ENCODE measurements around the gene LRRK1. TPM values are rescaled to one million over a fixed set of nuclear protein-coding genes. Genes with fewer than 3 reads are reported as not detected.

The LRRK1 gene
- total and polyA plus RNA-seq, 2 donors = 3.4 to 6.7 TPM

DNA sequence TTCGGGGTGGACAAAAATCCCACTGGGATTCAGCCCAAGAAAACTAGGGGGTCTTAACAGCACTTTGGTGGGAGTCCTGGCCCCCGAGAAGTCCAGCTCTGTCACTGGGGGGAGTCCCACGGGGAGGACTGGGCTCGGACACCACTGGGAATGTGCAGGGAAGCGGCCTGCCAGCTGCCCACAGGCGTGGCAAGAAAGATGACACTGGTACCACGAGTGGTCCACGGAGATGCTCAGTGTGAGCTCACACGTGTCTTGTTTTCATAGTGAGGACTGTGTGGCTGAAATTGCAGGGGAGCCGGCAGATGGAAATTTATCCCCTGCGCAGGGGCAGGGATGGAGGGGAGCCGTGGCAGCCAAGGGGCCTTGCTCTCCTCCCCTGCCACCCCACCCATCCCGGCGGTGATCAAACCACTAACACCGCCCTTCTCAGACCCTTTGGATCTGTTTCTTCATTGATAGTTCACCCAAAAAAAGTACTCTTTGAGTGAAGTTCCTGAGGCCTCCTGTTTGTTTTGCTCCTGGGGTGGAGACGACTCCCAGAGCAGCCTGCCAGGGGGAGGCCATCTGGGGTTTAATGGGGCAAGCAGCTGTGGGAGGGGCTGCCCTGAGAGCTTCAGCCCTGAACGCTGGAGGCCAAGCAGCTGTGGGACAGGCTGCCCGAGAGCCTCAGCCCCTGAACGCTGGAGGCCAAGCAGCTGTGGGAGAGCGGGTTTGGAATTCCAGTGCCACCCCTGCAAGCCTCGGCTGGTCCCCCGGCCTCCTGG lies 130.9 kb downstream of the LRRK1 start:
- Histone ChIP-seq H3K27ac (ENCODE audit: low read depth in 1 of 2, low read length in 1 of 2) (no peak overlapping the region), H3K27me3 (ENCODE audit: control insufficient read depth in 2 of 2, insufficient read depth in 1 of 2, low read length in 1 of 2) (no peaks in the 10 kb centered on the region), H3K36me3 (ENCODE audit: control insufficient read depth in 2 of 2, insufficient read depth in 2 of 2, low read length in 1 of 2) (no peaks in the 10 kb centered on the region), H3K4me1 (ENCODE audit: control insufficient read depth in 2 of 2, insufficient read depth in 2 of 2, low read length in 2 of 2) (no peaks in the 10 kb centered on the region), H3K9me3 (ENCODE audit: control insufficient read depth in 2 of 2, insufficient read depth in 1 of 2, low read length in 1 of 2) (no peaks in the 10 kb centered on the region), H3K4me3 (ENCODE audit: low read length in 2 of 2) (no peak overlapping the region)
- 96% methylated on average over 22 of the region's 22 CpGs for WGBS
- DNase-seq (ENCODE audit: low read depth in 6 of 9, low spot score in 9 of 9) = no peak

GRCh38 chr15:101050623-101051290 lies 131.6 kb downstream of the LRRK1 start:
- Histone ChIP-seq H3K4me1 (ENCODE audit: control insufficient read depth in 2 of 2, insufficient read depth in 2 of 2, low read length in 2 of 2) (no peaks in the 10 kb centered on the region), H3K36me3 (ENCODE audit: control insufficient read depth in 2 of 2, insufficient read depth in 2 of 2, low read length in 1 of 2) (no peaks in the 10 kb centered on the region), H3K4me3 (ENCODE audit: low read length in 2 of 2) (no peak overlapping the region), H3K9me3 (ENCODE audit: control insufficient read depth in 2 of 2, insufficient read depth in 1 of 2, low read length in 1 of 2) (no peaks in the 10 kb centered on the region), H3K27ac (ENCODE audit: low read depth in 1 of 2, low read length in 1 of 2) (no peak overlapping the region), H3K27me3 (ENCODE audit: control insufficient read depth in 2 of 2, insufficient read depth in 1 of 2, low read length in 1 of 2) (no peaks in the 10 kb centered on the region)
- DNase-seq (ENCODE audit: low read depth in 6 of 9, low spot score in 9 of 9) = no peak
- WGBS = 90% methylated on average over 10 of the region's 10 CpGs

DNA sequence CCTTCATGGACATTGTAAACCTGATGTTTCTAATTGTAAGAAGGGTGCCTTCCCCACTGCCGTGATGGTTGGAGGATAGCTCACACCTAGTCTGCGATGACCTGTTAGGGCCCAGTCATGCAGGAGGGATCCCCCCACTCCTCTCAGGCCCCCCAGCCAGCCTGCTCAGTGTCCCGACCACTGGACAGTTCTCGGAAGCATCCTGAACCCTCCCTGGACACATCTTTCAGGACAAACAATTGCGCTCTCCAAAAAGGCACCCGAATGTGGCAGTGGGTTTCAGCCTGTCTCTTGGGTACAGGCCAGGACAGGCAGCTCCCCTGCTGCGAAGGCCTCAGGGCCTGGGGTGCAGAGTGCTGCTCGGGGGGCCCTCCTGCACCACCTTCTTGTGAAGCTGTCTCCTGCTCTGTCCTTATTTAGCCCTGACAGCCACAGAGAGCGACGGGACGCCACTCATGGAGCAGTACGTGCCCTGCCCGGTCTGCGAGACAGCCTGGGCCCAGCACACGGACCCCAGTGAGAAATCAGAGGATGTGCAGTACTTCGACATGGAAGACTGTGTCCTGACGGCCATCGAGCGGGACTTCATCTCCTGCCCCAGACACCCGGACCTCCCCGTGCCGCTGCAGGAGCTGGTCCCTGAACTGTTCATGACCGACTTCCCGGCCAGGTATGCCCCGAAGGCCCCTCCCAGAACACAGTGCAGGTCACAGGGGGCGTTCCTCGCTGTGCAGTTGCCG lies 132.3 kb downstream of the LRRK1 start:
- 96% methylated on average over 28 of the region's 28 CpGs for WGBS
- H3K27ac ChIP-seq (ENCODE audit: low read depth in 1 of 2, low read length in 1 of 2) = no peak overlapping the region
- no peak for DNase-seq (ENCODE audit: low read depth in 6 of 9, low spot score in 9 of 9)
- H3K4me3 ChIP-seq (ENCODE audit: low read length in 2 of 2) = no peak overlapping the region
- H3K36me3 ChIP-seq (ENCODE audit: control insufficient read depth in 2 of 2, insufficient read depth in 2 of 2, low read length in 1 of 2) = no peaks in the 10 kb centered on the region
- H3K27me3 ChIP-seq (ENCODE audit: control insufficient read depth in 2 of 2, insufficient read depth in 1 of 2, low read length in 1 of 2) = no peaks in the 10 kb centered on the region
- H3K9me3 ChIP-seq (ENCODE audit: control insufficient read depth in 2 of 2, insufficient read depth in 1 of 2, low read length in 1 of 2) = no peaks in the 10 kb centered on the region
- H3K4me1 ChIP-seq (ENCODE audit: control insufficient read depth in 2 of 2, insufficient read depth in 2 of 2, low read length in 2 of 2) = no peaks in the 10 kb centered on the region

- Histone ChIP-seq H3K27ac (ENCODE audit: low read depth in 1 of 2, low read length in 1 of 2) (no peak overlapping the region), H3K27me3 (ENCODE audit: control insufficient read depth in 2 of 2, insufficient read depth in 1 of 2, low read length in 1 of 2) (no peaks in the 10 kb centered on the region), H3K36me3 (ENCODE audit: control insufficient read depth in 2 of 2, insufficient read depth in 2 of 2, low read length in 1 of 2) (no peaks in the 10 kb centered on the region), H3K4me3 (ENCODE audit: low read length in 2 of 2) (no peak overlapping the region), H3K9me3 (ENCODE audit: control insufficient read depth in 2 of 2, insufficient read depth in 1 of 2, low read length in 1 of 2) (no peaks in the 10 kb centered on the region), H3K4me1 (ENCODE audit: control insufficient read depth in 2 of 2, insufficient read depth in 2 of 2, low read length in 2 of 2) (no peaks in the 10 kb centered on the region)
- 86% methylated on average over 13 of the region's 13 CpGs for WGBS
- DNase-seq (ENCODE audit: low read depth in 6 of 9, low spot score in 9 of 9) = no peak
Observed at GRCh38 chr15:101052031-101052620, 133.0 kb downstream of the LRRK1 start.

GRCh38 chr15:101052681-101053121 lies 133.5 kb downstream of the LRRK1 start:
- Histone ChIP-seq H3K27me3 (ENCODE audit: control insufficient read depth in 2 of 2, insufficient read depth in 1 of 2, low read length in 1 of 2) (no peaks in the 10 kb centered on the region), H3K9me3 (ENCODE audit: control insufficient read depth in 2 of 2, insufficient read depth in 1 of 2, low read length in 1 of 2) (no peaks in the 10 kb centered on the region), H3K4me1 (ENCODE audit: control insufficient read depth in 2 of 2, insufficient read depth in 2 of 2, low read length in 2 of 2) (no peaks in the 10 kb centered on the region), H3K4me3 (ENCODE audit: low read length in 2 of 2) (no peak overlapping the region), H3K27ac (ENCODE audit: low read depth in 1 of 2, low read length in 1 of 2) (no peak overlapping the region), H3K36me3 (ENCODE audit: control insufficient read depth in 2 of 2, insufficient read depth in 2 of 2, low read length in 1 of 2) (no peaks in the 10 kb centered on the region)
- 96% methylated on average over 20 of the region's 20 CpGs for WGBS
- DNase-seq (ENCODE audit: low read depth in 6 of 9, low spot score in 9 of 9) = no peak

- Histone ChIP-seq H3K27ac (ENCODE audit: low read depth in 1 of 2, low read length in 1 of 2) (no peak overlapping the region), H3K4me3 (ENCODE audit: low read length in 2 of 2) (no peak overlapping the region), H3K4me1 (ENCODE audit: control insufficient read depth in 2 of 2, insufficient read depth in 2 of 2, low read length in 2 of 2) (no peaks in the 10 kb centered on the region), H3K36me3 (ENCODE audit: control insufficient read depth in 2 of 2, insufficient read depth in 2 of 2, low read length in 1 of 2) (no peaks in the 10 kb centered on the region), H3K9me3 (ENCODE audit: control insufficient read depth in 2 of 2, insufficient read depth in 1 of 2, low read length in 1 of 2) (no peaks in the 10 kb centered on the region), H3K27me3 (ENCODE audit: control insufficient read depth in 2 of 2, insufficient read depth in 1 of 2, low read length in 1 of 2) (no peaks in the 10 kb centered on the region)
- WGBS = 97% methylated on average over 34 of the region's 34 CpGs
- no peak for DNase-seq (ENCODE audit: low read depth in 6 of 9, low spot score in 9 of 9)
Observed at GRCh38 chr15:101053261-101053660, 134.1 kb downstream of the LRRK1 start.

DNA sequence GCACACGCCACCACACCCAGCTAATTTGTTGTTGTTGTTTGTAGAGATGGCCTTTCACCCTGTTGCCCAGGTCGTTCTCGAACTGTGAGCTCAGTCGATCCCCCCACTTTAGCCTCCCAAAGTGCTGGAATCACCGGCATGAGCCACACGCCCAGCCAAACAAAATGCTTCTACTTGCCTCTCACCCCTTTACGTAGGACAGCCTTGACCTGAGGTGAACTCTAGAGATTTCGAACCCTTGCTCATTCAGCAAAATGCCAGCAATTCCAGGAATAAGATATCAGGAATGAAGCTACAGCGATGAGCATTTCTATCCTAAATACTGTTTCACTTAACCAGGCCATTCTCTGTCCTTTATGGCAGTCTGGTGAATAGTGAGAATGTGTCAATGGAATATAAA lies 135.0 kb downstream of the LRRK1 start:
- no peaks in the 10 kb centered on the region for H3K4me1 ChIP-seq (ENCODE audit: control insufficient read depth in 2 of 2, insufficient read depth in 2 of 2, low read length in 2 of 2)
- no peaks in the 10 kb centered on the region for H3K27me3 ChIP-seq (ENCODE audit: control insufficient read depth in 2 of 2, insufficient read depth in 1 of 2, low read length in 1 of 2)
- H3K9me3 ChIP-seq (ENCODE audit: control insufficient read depth in 2 of 2, insufficient read depth in 1 of 2, low read length in 1 of 2) = no peaks in the 10 kb centered on the region
- H3K27ac ChIP-seq (ENCODE audit: low read depth in 1 of 2, low read length in 1 of 2) = no peak overlapping the region
- no peak overlapping the region for H3K4me3 ChIP-seq (ENCODE audit: low read length in 2 of 2)
- WGBS = 95% methylated on average over 9 of the region's 9 CpGs
- no peak for DNase-seq (ENCODE audit: low read depth in 6 of 9, low spot score in 9 of 9)
- H3K36me3 ChIP-seq (ENCODE audit: control insufficient read depth in 2 of 2, insufficient read depth in 2 of 2, low read length in 1 of 2) = no peaks in the 10 kb centered on the region

- DNase-seq (ENCODE audit: low read depth in 6 of 9, low spot score in 9 of 9) = no peak
- WGBS = 95% methylated on average over 12 of the region's 12 CpGs
- Histone ChIP-seq H3K27me3 (ENCODE audit: control insufficient read depth in 2 of 2, insufficient read depth in 1 of 2, low read length in 1 of 2) (no peaks in the 10 kb centered on the region), H3K36me3 (ENCODE audit: control insufficient read depth in 2 of 2, insufficient read depth in 2 of 2, low read length in 1 of 2) (no peaks in the 10 kb centered on the region), H3K4me3 (ENCODE audit: low read length in 2 of 2) (no peak overlapping the region), H3K27ac (ENCODE audit: low read depth in 1 of 2, low read length in 1 of 2) (no peak overlapping the region), H3K4me1 (ENCODE audit: control insufficient read depth in 2 of 2, insufficient read depth in 2 of 2, low read length in 2 of 2) (no peaks in the 10 kb centered on the region), H3K9me3 (ENCODE audit: control insufficient read depth in 2 of 2, insufficient read depth in 1 of 2, low read length in 1 of 2) (peaks cover 0 to 2% of the 10 kb centered on the region in 2 donors)
Observed at GRCh38 chr15:101054991-101055390, 135.8 kb downstream of the LRRK1 start.

DNA sequence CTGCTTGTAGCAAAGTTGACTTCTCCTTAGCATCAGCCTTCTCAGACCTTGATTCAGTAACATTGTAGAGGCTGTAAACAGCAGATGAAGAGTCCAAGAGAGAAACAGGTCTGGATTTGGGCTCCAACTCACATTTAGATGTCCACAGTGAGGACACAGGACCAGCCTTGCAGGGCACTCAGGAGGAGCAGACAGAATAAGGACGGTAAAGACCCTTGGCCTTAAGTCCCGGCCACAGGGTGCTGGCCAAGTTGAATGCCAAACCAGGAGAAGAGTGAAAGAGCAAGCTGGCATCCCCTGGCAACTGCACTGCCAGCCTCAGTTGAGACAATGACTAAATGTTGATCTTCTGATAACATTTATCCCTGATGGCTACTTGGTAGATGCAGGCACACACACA lies 136.3 kb downstream of the LRRK1 start:
- Histone ChIP-seq H3K27ac (ENCODE audit: low read depth in 1 of 2, low read length in 1 of 2) (no peak overlapping the region), H3K9me3 (ENCODE audit: control insufficient read depth in 2 of 2, insufficient read depth in 1 of 2, low read length in 1 of 2) (peaks cover 0 to 3% of the 10 kb centered on the region in 2 donors), H3K4me3 (ENCODE audit: low read length in 2 of 2) (no peak overlapping the region), H3K27me3 (ENCODE audit: control insufficient read depth in 2 of 2, insufficient read depth in 1 of 2, low read length in 1 of 2) (no peaks in the 10 kb centered on the region), H3K4me1 (ENCODE audit: control insufficient read depth in 2 of 2, insufficient read depth in 2 of 2, low read length in 2 of 2) (no peaks in the 10 kb centered on the region), H3K36me3 (ENCODE audit: control insufficient read depth in 2 of 2, insufficient read depth in 2 of 2, low read length in 1 of 2) (no peaks in the 10 kb centered on the region)
- WGBS = 97% methylated on average over 2 of the region's 2 CpGs
- DNase-seq (ENCODE audit: low read depth in 6 of 9, low spot score in 9 of 9) = no peak
